NCI-H2196 treated with DMSO at 0.1 percent for 48 hours (cell line): ENCODE data around the gene PTK7.
"Not testable (repeated sequence)": the region's sequence is repeated elsewhere in the genome, so short reads cannot be mapped to it uniquely, and the experiment has no call there.

ENCODE experiments used
- DNase-seq: peaks from one replicate; lab custom pipeline; 2025; ENCODE audit not compliant: unreplicated experiment; lab: John Stamatoyannopoulos, UW

The PTK7 gene

DNA sequence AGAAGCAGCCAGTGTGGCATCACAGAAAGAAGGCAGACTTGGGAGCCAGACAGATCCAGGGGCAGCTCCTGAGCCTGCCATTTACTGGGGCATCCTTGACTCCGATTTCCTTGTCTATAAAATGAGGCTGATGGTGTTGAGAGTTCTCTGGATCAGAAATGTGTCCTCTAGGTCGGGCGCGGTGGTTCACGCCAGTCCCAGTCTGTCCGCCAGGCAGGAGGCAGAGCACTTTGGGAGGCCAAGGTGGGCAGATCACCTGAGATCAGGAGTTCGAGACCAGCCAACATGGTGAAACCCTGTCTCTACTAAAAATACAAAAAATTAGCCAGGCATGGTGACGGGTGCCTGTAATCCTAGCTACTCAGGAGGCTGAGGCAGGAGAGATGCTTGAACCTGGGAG, 41.4 kb downstream of the PTK7 start:
- DNase-seq: not testable (repeated sequence)

DNA sequence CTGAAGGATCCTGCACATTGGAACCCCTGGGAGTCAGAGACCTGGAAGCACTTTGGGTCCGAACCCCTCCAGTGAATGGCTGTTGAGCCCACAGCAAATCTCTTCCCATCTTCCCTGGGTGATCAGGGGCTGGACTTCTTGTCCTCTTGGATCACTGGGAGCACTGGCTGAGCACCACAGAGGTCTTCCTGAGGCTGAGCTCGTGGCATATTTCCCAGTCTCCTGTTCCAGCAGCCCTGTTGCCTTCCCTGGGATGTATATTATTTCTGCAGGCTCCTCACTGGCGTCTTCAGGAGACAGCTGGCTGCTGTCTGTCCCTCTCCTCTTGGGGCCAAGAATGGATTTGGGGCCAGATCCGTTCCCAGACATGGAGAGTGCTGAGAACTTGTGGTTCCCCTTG, 43.4 kb downstream of the PTK7 start:
- no peak for DNase-seq

- no peak for DNase-seq
These were observed 44.1 kb downstream of the PTK7 start for GRCh38 chr6:43120101-43120763.

DNA sequence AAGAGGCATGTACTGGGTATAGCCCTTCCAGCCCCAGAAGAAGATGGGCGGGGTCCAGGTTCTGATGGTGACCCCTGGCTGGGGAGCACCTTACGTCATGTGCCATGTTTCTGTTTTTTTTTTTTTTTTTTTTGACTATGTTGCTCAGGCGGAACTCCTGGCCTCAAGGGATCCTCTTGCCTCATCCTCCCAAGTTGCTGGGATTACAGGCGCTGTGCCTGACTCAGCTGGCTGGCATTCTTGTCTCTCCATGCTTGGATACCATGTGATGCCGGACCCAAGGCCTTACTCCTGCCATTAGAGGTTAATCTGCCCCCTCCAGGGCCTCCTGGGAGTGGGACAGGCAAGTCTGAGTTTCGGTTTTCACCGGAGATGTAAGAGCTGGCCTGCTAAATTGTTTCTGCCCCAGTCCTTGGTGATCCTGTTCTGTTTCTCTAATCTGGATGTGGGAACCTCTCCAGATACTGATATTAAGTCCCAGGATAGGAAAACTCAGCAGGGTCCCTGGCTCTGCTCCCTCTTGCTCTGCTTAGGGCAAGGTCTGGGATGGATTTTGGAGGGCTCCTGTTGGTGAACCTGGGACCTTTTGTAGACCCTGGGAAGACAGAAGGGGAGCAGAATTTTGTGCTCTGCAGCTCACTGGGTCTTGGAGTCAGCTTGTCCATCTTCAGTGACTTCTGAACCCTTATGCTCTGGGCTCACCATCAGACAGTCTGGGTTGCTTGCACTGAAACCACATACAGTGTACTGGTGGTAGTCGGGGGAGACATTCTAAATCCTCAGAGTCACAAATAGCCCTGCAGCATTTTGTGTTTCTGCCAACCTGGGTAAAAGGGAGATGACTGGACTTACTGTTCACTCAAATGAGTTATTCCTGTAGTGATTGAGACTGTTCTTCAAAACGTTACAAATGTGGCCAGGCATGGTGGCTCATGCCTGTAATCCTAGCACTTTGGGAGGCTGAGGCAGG, 45.1 kb downstream of the PTK7 start:
- DNase-seq: no peak

- no peak for DNase-seq
These were observed 46.0 kb downstream of the PTK7 start for GRCh38 chr6:43122146-43122545.

DNA sequence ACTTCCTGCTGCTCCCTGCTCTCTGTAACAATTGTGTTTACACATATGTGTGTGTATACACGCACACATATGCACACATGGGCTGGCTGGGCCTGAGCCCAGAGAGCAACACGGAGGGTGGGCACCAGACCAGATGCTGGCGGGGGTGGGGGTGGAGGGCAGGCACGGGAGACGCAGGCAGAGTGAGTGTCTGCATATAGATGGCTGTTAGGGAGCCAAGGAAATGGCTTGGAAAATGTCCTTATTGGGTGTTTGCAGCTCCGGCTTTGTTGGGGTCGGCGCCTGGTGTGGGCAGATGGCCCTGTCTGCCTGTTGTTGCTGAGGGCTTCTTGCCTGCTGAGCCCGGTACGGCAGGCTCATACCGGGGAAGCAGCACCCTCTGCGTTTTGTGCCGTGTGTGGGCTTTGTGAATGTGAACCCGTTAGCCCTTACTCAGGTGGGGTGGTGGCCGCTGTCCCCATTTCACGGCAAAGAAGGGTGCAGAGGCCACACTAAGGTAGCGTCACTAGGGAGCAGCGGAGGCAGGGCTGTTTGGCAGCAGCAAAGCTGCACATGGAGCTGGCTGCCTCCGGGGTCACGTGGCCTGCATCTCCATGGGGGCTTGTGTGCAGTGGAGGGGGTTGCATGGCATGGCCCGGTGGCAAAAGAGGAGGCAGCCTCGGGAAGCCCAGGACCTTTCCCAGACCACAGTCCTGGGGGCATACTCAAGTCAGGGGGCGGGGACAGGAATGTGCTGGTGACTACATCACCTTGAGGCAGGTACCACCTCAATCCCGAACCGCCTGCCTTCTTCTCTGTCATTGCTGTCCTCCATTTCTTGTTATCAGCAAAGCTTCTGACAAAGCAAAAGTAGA, 47.6 kb downstream of the PTK7 start:
- DNase-seq: no peak

DNA sequence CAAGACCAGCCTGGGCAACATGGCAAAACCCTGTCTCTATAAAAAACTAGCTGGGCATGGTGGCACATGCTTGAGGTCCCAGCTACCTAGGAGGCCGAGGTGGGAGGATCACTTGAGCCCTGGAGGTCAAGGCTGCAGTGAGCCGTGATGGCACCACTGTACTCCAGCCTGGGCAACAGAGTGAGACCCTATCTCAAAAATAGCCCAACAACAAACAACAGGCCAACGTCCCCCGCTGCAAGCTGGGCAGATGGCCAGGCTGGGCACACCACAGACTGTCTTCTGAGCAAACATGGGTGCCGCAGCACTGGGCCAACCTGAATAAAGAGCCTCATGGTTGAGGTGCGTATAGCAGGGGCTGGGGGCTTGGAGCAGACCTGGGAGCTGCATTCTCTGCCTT, 48.4 kb downstream of the PTK7 start:
- DNase-seq: no peak

DNA sequence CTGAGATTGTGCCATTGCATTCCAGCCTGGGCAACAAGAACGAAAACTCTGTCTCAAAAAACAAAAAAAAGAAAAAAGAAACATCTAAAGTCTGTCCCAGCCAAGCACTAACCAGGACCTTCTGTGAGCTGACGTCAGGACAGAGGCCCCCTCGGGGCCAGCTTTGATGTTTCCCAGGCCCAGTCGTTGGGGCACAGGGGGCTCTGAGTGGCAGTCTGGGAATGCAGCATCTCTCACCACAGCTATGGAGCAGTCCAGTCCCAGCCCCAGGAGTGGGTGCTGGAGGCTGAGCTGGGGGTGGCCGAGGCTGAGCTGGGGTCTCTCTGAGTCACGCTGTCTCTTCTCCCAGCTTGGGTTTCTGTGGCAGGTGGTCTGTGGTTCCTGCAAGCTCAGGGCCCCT, 49.0 kb downstream of the PTK7 start:
- DNase-seq: no peak

- no peak for DNase-seq
These were observed 49.4 kb downstream of the PTK7 start for GRCh38 chr6:43125555-43125954.

- DNase-seq: no peak
These were observed 51.1 kb downstream of the PTK7 start for GRCh38 chr6:43127180-43127579.

DNA sequence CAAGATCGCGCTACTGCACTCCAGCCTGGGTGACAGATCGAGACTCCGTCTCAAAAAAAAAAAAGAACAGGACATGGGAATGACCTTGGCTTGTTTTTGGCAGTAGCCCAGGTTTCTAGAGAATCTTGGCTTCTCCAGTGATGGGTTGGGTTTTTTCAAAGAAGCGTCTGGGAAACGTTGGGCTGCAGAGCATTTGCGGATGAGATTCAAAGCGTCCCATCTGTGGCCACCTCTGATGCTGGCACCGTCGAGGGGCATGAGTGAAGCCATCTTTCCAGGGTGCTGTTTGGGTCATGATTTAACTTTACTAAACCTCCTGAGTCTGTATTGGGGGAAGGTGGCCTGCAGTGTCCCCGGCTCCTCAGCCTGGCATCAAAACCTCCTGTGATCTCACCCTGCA, 51.8 kb downstream of the PTK7 start:
- no peak for DNase-seq

DNA sequence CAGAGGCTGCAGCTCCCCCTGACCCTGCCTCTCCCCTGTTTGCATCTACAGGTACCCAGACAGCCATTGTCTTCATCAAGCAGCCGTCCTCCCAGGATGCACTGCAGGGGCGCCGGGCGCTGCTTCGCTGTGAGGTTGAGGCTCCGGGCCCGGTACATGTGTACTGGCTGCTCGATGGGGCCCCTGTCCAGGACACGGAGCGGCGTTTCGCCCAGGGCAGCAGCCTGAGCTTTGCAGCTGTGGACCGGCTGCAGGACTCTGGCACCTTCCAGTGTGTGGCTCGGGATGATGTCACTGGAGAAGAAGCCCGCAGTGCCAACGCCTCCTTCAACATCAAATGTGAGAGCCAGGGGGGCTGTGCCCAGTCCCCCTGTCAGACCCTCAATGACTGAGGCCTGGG, 52.8 kb downstream of the PTK7 start:
- DNase-seq: no peak

- peak; percentile 7 for DNase-seq
These were observed 53.5 kb downstream of the PTK7 start for GRCh38 chr6:43129434-43130194.

- DNase-seq: no peak
These were observed 54.3 kb downstream of the PTK7 start for GRCh38 chr6:43130429-43130828.

GRCh38 chr6:43131379-43131778, 55.3 kb downstream of the PTK7 start:
- not testable (repeated sequence) for DNase-seq

DNA sequence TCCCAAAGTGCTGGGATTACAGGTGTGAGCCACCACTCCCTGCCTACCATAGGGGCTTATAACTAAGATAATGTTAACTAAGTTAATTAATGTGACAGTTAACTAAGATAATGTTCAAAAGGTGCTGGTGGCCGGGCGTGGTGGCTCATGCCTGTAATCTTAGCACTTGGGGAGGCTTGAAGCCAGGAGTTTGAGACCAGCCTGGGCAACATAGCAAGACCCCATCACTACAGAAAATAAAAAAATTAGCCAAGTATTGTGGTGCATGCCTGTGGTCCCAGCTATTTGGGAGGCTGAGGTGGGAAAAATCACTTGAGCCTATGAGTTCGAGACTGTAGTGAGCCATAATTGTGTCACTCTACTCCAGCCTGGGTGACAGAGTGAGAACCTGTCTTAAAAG, 62.2 kb downstream of the PTK7 start:
- no peak for DNase-seq

DNA sequence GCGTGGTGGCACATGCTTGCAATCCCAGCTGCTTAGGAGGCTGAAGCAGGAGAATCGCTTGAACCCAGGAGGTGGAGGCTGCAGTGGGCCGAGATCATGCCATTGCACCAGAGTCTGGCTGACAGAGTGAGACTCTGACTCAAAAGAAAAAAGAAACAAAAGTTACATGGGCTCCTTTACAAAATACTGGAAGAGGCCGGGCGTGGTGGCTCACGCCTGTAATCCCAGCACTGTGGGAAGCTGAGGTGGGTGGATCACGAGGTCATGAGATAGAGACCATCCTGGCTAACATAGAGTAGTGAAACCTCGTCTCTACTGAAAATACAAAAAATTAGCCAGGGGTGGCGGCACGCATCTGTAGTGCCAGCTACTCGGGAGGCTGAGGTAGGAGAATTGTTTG, 63.9 kb downstream of the PTK7 start:
- DNase-seq: not testable (repeated sequence)

GRCh38 chr6:43141644-43142043, 65.5 kb downstream of the PTK7 start:
- DNase-seq: no peak

DNA sequence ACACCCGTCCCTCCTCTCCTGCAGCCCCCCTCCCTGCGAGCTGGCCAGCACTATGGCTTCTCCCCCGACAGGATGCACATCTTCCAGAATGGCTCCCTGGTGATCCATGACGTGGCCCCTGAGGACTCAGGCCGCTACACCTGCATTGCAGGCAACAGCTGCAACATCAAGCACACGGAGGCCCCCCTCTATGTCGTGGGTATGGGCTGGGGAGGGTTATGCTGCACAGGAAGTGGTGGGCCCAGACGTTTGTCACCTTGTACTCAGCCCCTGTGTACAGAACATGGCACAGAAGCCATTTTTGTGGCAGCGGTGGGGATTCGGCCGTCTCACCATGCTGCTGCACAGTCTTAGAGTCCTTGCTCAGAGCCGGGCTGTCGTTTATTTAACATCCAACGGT, 66.0 kb downstream of the PTK7 start:
- DNase-seq: no peak

- peak; percentile 66 for DNase-seq
These were observed 67.4 kb downstream of the PTK7 start for GRCh38 chr6:43143235-43144128.
